ENCODE data around the gene KAT6B.
"Not testable (repeated sequence)": the region's sequence is repeated elsewhere in the genome, so short reads cannot be mapped to it uniquely, and the experiment has no call there.

KAT6B gene

DNA sequence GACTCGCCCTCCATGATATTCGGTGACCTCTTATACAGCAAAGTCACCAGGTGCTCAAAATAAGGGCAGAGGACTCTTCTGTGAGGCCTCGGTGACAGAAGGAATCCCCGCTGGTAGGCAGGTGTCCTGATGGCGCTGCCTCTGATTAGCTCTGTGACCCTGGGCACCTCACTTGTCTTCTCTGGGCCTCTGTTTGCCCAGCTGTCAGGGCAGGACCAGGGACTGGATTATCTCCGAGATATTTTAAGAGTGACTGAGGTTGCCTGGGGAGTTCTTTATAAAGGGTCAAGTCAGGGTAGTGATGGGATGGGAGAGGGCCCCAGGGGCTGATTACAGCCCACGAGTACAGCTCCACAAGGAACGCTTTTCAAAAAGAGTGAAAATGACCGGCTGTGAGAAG is 214.2 kb downstream of the KAT6B start:
- no peak for DNase-seq (ENCODE audit: low read depth)

DNA sequence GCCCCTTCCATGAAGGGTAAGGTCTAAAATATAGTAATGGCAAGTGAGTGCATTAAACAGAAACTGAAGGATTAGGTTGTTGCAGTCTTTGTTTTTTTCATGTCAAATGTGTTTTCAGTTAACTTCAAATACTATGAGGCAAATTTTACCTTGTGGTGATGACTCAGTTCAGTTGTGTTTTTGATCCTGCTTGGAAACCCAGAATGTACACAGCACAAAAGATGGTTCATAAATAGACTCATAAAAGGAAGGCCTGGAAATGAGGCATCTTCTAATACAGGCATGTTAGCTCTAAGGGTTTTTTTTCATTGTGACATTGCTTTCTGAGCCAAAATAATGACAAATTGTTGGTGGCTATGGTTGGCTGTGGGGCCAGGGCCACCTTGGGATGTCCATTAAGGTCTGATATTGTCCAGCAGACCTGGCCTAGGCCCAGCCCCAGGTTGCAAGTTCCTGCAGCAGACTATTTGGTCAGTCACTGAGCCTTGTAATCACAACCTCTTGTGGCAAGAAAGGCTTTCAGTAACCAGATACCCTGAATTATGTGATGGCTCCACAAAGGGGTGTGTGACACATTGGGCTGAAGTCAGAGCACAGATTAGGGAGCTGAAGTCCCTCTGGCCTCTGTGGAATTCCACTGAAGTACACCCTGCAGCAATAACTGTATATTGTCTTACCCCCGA is 216.0 kb downstream of the KAT6B start:
- DNase-seq (ENCODE audit: low read depth), result no peak

DNA sequence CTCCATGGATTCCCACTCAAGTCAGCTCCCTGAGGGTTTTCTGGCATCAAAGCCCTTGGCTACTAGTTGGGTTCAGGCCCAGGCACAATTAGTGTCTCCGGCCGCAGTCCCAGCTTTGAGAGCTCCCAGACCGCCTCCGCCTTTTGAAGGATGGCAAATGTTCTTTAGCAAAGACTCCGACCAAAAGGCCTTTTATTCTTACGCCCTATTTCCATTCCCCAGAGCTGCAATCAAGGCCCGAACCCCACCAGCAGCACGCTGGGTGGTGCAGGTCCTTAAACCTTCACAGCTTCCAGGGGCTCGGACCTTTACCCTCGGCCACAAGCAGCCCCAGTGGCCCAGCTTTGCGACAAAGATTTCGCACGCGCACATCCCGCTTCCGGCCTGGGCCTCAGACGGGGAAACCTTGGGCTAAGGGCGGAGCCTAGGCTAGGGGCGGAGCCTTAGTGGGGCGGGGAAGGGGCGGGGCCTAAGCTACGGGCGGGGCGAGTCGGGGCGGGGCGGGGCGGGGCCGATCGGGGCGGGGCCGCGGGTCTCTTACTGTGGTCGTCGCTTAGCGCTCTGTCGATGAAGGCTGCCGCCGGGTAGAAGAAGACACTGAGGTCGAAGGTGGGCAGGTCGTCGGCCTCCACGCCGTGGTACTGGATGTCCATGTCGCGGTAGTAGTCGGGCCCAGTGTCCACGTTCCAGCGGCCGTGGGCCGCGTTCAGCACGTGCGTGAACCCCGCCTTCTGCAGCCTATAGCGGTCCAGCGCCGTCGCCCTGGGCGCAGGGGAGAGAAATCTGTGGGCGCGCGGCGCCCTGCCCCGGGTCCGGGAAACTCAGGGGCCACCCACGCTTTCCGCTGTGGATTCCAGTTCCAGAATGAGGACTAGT is 217.1 kb downstream of the KAT6B start:
- no peak for DNase-seq (ENCODE audit: low read depth)

DNA sequence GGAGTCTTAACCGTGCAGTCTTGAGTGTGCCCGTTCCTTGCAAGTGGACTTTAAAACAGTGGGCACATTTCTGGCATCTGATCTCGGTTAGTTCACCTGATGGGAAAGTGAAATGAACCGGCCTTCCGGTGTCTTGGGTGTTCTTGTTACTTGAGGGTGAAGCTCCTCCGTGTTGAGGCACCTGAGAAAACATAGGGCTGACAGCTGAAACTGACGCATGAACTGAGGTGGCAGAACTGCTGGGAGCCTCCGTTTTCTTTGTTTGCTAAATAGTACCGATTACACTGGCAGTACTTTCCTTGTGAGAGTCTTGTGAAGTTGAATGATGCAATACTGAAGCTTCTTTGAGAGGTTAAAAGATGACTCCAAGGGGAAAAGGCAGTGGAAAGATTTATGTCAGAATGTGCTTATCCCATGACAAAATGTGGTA is 222.3 kb downstream of the KAT6B start:
- DNase-seq (ENCODE audit: low read depth), result no peak

DNA sequence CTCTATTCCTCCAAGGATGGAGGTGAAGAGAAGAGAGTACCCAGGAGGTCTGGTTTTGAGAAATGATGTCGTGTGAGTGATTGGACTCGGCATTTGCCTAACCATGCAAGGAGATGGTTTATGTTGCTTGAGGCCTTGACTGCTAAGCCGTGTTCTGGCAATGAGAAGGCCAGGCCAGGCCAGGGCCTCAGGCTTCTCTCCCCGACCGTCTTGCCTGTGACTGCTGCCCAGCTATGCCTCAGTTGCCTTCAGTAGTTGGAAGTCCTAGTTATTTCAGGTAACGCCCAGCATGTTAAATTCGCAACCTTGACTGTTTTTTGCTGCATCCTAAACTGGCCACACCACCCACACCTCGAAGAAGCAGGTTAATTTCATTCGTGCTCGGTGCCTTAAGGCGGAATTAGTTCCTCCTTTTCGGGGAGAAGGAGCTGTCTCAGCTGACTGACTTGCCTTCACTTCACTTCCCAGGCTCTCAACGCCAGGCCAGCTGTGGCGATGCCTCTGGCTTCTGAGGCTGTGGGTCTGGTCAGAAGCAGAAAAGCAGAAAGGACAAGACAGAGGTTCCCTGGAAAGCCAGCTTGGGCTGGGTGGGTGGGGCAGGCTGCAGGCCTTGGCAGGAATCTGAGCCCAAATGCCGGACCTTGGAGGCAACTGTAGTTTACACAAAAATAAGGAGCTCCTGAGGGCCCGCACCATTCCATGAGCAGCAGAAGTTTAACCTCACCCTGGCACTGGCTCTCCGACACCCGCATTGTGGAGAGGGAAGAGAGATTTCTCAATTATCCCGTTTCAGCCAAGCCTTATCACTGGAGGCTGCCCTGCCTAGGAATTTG is 223.1 kb downstream of the KAT6B start:
- no peak for DNase-seq (ENCODE audit: low read depth)

DNA sequence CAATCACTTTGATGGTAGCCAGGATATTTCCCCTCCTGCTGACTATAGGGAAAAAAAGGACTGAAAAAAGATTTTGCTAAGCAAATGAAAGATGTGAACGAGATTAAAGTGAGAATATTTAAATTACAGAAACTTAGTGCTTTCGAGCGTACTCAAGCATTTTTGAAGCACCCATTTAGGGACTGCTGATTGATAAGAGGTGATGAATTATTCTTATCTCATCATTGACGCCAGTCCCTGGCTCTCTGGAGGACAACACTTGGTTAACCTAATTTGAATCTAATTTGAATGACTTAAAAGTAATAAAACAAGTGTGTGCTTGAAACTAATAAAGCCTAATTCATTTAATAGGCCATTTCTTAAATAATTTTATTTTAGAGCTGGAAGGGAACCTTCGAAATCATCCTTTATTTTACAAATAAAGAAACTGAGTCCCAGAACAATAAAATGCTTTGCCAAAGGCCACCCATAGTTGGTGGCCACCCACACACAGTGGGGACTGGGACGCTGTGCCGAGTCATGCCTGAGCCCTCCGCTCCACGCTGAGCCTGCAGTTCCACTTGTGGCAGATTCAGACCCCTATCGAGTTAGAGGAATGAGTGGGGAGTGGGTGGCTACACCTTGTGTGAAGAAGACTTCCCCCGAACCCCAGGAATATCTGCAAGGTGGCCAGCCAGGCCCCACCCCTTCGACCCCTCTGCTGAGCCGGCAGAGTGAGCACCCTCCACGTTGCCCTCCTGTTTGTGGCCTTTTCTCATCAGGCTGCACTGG is 223.9 kb downstream of the KAT6B start:
- DNase-seq (ENCODE audit: low read depth), result no peak

DNA sequence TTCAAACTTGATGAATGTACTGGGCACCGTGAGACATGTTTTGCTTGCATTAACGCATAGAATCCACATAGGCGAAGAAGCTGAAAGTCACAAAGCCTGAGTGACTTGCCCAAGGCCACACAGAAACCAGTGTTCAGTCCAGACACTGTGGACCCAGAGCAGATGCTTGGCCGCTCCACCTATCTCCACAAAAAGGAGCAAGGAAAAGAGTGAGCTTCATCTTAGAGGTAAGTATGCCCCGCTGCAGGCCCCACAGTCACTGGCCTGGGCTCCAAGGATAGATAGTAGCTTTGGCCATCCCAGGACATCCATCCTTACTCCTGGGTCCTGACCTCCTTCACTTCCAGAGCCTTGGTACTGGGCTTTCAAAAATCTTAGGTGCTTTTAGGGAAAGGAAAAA is 224.9 kb downstream of the KAT6B start:
- DNase-seq (ENCODE audit: low read depth), result no peak

DNA sequence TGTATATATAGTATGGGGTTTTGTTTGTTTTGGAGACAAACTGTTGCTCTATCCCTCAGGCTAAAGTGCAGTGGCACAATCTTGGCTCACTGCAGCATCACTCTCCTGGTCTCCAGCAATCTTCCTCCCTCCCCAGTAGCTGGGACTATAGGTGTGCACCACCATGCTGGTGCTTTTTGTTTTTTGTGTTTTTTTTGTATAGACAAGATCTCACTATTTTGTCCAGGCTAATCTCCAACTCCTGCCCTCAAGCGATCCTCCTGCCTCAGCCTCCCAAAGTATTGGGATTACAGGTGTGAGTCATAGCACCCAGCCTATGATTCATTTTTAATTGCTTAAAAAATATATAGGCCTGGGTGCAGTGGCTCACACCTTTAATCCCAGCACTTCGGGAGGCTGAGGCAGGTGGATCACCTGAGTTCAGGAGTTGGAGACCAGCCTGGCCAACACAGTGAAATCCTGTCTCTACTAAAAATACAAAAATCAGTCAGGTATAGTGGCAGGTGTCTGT is 229.6 kb downstream of the KAT6B start:
- not testable (repeated sequence) for DNase-seq (ENCODE audit: low read depth)

DNA sequence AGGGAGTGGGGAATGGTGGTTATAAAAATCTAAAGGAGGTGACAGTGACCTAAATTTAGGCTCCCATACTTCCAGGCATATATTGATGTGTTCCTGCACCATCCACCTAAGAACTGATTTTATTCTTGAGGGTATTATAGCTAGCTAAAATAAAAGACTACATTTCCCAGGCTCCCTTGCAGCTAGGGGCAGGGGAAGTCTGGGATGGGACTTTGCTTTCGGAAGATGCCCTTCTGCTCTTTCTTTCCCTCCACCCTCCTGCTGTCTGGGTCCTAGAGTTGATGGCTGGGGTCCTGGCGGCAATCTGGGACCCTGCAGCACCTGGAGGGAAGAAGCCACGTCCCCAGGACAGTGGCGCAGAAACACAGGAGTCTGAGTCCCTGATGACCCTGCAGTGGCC is 231.3 kb downstream of the KAT6B start:
- DNase-seq (ENCODE audit: low read depth), result no peak

DNA sequence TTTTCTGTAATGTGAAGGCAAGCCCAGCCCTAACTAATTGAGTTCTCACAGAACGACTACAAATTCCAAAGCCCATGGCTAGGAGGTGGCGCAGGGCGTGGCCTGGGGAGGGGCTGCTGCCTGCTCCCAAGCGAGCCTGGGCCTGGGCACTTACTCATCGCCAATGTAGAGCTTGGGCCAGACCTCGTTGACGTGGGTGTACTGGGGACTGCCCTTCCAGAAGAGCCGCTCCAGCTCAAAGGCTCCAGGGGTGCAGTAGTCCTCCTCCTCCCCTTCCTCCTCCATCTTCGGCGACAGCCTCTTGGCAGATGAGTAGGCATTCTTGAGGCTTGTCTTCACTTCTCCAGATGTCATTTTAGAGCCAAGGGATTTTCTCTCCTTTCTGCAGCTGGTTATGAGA is 231.8 kb downstream of the KAT6B start:
- no peak for DNase-seq (ENCODE audit: low read depth)

DNA sequence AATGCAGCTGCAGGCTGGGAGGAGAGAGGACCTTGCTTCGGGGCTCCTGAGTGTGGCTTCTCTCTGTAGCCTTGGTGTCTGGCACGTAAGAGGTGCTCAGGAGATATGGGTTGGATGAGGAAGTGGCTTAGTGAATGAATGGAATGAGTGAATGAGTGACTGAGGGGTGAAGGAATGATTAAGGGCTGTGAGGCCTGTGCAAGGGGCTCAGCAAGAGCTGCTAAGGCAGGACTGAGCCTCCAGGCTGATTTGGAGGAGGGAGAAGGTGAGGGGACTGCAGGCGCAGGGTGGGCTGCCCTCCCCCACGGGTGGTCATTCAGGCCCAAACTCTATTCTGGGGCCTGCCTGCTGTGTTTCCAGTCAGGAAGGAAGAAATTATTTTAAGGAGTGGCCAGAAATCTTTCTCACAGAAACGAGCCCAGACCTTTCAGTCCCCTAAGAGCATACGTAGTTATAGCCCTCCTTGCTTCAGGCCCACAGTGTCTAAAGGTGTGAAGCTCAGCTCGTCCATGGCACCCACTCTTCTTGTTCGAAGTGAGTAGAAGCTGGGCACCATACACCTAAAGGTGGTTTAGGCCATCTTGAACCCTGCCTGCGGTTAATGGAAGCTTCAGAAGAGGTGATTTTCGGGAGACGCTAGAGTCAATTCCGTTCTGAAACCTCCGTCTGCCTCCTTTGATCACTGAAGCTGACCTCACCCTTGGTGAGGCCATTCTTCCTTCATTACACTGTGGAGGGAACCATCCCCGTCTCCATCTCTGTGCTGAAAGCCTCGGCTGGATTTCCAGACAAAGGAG is 235.5 kb downstream of the KAT6B start:
- DNase-seq (ENCODE audit: low read depth), result no peak

DNA sequence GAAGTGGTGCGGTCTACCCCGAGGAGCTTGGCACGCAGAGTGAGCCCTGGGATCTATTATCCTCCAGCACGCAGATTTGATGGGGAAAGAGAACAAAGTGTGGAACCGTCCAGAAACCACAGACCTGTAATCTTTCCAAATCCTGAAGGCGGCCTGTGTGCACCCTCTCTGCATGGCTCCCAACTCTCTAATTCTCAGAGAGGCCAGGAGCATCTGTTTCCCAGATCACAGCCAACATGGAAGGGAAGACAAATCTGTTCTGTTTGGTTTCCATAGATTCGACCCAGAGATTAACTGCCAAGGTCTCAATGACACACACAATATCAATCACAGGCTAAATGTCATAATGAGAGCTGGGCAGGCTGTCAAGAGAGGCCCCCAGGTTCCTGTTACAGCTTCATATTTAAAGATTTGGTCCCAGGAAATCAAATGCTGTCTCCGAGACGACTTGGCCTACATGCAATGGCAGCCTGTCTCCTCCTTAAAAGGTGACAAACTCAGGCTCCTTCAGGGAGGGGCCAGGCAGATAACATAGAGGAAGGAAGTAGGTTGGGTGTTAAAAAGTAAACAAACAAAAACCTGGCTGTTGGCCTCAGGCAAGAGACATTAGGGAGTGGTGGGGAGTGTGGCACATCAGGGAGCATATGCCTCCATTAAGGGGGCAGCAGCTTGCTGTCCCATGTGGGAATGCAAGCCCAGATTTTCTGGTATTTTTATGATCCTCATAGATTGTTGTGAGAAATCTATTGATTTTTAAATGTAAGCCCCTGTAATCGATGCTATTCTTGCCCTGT is 236.3 kb downstream of the KAT6B start:
- DNase-seq (ENCODE audit: low read depth), result no peak

DNA sequence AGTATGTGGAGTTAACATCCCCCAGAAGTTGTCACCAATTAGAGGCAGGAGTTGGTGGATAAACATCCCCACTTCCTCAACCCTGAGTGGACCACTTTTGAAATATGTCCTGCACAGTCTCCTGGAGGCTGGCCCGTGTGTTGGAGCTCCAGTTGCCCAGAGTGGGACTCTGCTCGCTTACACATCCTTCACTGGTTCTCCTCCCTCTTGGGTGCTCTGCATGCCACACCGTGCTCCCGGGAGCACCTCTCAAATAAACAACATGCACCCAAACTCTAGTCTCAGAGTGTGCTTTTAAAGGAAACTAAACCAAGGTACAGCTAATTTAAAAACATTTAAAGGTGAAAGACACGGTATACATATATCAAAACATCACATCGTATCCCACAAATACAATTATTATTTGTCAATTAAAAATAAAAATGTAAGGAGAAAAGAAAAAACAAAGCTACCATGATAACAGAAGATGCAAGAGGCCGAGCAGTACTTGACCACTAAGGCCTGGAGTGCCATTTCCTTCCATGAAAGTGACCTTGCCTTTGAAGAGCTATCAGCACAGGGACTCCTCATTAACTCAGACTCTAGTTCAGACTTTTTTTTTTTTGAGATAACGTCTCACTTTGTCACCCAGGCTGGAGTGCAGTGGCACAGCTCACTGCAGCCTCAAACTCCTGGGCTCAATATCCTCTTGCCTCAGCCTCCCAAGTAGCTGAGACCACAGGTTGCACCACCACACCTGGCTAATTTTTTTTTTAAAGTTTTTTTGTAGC is 237.2 kb downstream of the KAT6B start:
- DNase-seq (ENCODE audit: low read depth), result no peak

DNA sequence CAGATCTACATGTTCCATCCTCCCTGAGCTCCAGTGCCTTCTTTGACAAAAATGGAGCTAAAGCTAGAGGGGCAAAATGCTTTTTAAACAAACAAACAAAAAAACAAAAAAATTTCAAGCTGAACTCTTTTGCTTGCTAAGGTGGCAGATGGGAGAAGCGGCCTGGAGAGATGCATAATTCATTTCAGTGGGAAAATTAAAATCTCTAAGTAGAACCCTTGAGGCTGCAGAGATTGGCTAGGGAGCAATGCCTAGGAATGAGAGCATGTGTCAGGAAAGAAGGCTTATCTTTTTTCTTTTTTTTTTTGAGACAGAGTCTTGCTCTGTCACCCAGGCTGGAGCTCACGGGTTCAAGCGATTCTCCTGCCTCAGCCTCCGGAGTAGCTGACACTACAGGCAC is 238.7 kb downstream of the KAT6B start:
- no peak for DNase-seq (ENCODE audit: low read depth)

DNA sequence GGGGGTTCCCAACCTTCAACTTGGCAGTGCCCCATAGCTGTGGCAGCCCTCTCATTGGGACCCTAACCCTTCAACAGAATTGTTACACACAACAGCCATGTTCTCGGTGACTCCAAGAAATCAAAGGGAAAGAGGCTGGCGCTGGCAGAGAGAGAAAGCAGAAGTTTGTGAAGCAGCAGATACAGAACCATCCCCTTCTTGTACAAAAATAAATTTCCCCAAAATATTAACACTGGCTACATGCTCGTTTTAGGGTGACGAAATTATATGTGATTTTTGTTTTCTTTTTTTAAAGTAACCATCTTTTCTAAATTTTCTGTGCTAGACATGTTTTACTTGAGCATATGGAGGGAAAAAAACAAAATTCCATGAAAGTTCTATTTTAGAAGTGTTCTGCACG is 239.9 kb downstream of the KAT6B start:
- no peak for DNase-seq (ENCODE audit: low read depth)

DNA sequence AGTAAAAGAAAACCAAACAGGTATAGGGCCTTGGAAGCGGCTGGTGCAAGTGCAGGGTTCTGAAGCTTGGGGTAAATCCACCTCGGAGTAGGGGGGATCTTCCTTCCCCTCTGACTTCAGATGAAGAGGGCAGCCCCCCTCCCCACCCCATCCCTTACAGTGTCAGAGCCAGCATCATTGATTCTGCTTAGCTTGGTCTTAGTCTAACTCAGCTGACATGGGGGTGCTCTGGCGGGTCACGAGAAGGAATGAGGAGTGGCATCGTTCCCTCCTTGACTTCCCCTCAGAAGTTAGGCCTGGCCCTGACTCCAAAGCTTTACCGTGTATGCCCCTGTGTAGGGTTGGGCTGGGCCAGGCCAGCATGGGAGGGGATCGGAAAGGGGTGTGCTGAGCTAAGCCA is 240.9 kb downstream of the KAT6B start:
- DNase-seq (ENCODE audit: low read depth), result no peak

DNA sequence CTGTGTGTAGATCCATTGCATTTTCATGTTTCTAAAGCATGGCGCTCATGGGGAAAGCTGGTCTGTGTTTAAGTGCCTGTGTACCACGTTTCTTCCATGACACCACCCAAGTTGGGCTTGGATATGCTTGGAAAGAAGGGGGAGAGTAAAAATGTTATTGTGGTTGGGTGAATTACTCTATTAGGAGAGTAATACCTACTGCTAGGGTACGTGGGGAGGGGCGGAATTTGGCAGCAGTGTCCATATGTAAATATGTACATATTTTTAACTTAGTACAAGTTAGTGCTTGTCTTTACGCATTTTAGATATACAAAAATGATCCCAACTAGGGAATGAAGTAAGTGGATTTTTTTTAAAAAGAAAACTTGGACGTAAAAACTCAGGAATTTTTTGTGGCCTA is 242.1 kb downstream of the KAT6B start:
- no peak for DNase-seq (ENCODE audit: low read depth)

DNA sequence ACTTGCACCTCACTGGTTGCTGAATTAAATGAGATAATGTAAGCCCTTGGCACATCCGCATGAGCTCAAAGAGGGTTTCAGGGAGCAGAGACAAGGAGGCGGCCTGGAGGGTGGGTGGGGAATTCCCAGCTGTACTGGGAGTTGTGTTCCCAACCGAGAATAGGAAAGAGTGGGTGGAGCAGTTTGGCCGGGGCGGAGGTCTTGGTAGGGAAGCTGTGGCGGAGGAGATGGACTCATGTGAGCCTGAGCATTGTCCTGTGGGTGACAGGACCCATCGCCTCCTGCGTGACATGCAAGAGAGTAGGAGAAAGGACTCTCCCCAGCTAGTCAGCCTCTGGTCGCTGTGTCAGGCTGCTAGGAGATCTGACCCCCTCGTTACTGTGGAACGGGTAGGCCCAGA is 244.1 kb downstream of the KAT6B start:
- DNase-seq (ENCODE audit: low read depth), result no peak

DNA sequence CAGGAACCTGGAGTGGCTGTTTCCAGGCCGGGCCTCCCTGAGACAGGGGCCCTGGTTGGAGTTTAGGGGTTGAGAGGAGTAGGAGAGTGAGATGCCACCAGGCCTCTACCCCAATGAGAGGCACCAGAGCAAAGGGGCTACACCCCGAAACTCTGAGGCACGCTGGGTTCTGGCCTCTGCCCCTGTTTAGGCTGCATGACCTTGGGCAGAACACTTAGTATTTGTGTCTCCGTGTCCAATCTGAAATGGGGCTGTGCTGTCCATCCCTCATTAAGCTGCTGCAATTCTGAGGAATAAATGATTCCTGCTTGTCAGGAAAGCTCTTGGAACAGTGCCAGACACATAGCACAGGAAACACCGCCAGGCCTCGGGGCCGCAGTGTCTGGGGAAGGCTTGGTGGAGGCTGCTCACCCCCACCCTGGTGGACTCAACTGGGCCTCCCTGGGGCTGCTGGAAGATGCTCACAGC is 244.6 kb downstream of the KAT6B start:
- DNase-seq (ENCODE audit: low read depth), result no peak
